HG02885 (cell line): ENCODE measurements around the gene SFT2D3.

ENCODE experiments used
- ATAC-seq: cut with Tn5 transposase; IDR thresholded peaks from one replicate; pipeline ENCODE4 v1.9.1; 2021; ENCODE audit warnings: mild to moderate bottlenecking; ENCODE audit not compliant: unreplicated experiment, poor library complexity

SFT2D3 gene

DNA sequence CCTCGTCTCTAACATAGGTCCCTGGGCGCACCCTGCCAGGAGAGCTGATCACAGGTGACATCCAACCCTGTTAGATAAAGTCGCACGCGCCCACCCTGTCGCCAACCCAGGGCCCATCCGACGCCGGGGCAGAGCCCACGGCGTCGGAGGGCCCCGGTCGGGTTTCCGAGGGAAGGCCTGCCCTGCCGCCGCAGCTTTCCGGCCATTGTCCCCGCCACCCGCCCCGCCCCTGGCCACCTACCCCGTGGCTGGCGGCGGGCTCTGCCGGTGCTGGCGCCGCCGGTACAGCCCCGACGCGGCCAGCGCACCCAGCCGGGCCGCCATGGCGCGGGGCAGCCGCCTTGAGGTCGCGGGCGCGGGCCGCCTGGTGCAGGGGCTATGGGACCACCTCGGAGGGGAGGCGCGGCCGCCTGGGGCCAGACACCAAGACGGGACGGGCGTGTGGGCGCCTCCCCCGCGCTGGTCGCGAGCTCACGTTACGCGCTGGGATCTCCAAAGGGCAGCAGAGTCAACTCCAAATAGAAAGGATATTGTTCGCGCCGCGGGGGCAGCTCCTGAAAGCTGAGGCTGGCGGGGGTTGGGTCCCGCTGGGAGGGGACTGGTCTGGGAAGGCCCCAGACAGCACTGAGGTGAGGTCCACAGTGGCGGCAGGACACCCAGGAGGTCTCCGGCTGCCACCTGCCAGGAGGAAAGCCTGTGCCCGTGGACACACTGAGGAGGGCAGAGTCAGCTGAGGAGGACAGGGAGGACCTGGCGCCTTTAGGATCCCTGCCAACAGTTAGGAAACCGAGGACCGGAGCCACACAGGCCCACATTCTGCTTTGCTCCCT lies 37.0 kb upstream of the SFT2D3 start:
- no peak for ATAC-seq

DNA sequence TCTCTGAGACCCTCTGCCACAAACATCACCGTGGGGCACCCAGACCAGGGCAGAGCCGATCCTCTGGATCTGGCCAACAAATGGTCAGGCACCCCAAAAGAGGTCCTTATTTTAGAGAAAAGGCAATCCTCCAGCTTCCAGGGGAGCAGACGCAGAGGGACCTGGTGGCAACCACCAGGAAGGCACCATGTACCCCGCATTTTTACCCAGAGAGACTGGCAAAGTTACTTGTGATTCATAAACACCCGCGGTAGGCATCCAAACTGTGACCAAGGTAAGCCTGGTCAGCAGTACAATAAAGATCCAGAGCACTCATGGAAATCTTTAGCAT lies 36.4 kb upstream of the SFT2D3 start:
- no peak for ATAC-seq

DNA sequence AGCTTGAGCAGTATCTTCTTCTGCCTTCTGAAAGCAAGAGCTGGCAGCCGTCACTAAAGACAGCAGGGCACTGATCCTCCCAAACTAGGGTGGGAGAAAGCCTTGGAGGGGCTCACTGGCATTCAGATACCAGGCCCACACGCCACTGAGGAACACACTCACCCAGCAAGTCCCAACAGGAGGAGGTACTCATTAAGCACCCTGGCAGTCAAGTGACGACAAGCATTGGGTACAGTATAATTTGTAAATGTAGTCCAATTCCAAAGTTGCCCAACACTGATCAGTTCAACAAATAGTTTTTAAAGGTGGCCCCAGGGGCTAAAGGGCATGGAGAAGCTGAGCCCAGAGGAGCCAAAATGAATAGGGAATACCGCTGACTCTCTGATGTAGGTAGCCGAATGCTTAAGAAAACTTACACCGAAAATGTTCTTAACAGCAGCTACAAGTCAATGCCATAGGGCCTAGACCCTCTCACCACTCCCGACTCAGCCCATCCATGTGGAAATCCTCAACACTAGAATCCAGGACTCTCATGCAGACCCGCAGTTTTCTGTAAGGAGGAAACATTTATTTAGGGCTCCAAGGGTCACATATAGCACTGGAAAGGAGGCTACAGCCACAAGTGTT lies 35.9 kb upstream of the SFT2D3 start:
- ATAC-seq: no peak

DNA sequence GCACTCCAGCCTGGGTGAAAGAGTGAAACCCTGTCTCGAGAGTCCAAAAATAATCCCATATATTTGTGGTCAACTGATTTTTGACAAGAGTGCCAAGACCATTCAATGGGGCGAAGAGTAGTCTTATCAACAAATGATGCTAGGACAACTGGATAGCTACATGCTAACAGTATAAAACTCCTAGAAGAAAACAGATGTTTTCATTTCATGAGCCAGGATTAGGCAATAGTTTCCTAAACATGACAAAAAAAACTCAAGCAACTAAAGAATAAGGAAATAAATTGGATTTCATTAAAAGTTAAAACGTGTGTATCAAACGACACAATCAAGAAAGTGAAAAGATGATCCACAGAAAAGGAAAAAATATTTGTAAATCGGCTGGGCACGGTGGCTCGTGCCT lies 32.2 kb upstream of the SFT2D3 start:
- ATAC-seq: no peak

DNA sequence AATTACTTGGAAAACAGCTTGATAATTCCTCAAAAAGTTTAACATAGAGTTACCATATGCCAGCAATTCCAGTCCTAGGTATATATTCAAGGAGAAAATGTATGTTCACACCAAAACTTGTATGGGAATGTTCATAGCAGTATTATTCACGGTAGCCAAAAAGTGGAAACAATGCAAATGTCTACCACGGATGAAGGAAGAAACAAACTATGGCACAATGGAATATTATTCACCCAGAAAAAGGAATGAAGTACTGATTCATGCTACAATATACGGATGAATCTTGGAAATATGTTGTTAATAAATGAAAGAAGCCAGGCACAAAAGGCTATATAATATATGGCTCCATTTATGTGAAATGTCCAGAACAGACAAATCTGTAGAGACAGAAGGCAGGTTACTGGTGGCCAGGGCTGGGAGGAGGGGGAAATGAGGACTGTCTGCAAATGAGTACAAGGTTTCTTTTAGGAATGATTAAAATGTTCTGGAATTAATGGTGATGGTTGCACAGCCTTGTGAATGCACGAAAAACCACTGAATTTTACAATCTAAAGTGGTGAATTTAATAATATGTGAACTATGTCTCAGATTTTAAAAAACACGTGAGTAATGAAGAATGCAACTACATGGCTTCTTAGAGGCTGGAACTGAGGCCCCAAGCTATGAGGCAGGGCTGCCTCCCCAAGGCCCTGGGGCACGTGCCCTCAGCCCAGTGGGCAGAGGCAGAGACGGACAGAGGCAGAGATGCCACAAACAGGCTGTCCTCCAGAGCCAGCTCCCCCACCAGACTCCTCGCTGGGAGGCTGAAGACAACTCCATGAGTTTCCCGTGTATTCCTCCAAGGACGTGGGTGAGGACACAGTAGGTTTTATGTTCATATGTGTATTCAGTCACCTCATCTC lies 31.0 kb upstream of the SFT2D3 start:
- no peak for ATAC-seq

DNA sequence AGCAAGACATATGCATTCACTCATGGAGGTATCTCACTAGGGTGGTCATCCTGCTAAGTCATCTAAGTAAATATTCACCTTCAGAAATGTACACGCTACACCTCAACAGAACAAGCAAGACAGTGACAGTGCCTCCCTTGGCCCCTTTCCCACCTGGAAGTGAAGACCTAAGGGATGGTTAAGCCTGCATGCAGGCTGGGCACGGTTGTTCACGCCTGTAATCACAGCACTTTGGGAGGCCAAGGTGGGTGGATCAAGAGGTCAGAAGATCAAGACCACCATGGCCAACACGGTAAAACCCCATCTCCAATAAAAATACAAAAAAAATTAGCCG lies 30.4 kb upstream of the SFT2D3 start:
- no peak for ATAC-seq

DNA sequence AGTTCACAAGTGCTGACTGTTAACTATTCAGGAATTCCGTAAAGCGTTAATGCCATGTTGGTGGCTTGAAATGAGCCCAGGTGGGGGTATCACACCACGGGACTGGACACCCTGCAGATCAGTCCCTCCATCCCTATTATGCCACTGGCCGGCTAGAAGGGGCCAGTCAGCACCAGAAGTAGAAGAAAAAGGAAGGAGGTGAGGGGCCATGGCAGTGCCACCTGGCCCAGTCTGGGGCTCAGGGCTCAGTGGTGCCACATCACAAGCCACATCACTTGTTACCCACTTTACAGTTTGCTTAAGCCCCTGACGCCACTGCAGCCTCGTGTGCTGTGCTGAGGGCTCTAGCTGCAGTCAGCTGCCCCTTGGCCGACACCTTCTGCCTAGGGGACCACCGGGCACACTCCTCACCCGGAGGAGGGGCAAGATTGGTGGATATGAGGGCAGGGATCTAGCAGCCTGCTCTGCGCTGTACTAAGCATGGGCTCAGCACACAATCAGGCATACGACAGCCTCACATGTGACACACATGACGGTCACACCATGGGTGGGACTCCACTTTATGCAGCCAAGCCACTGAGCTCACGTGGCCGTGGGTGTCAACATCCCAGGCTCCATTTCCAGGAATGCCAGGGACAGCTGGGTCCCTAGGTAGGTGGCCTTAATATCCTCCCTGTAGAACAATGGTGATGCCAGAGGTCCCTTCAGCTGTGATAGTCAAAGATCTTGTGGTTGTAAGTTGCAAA lies 29.6 kb upstream of the SFT2D3 start:
- ATAC-seq: no peak

DNA sequence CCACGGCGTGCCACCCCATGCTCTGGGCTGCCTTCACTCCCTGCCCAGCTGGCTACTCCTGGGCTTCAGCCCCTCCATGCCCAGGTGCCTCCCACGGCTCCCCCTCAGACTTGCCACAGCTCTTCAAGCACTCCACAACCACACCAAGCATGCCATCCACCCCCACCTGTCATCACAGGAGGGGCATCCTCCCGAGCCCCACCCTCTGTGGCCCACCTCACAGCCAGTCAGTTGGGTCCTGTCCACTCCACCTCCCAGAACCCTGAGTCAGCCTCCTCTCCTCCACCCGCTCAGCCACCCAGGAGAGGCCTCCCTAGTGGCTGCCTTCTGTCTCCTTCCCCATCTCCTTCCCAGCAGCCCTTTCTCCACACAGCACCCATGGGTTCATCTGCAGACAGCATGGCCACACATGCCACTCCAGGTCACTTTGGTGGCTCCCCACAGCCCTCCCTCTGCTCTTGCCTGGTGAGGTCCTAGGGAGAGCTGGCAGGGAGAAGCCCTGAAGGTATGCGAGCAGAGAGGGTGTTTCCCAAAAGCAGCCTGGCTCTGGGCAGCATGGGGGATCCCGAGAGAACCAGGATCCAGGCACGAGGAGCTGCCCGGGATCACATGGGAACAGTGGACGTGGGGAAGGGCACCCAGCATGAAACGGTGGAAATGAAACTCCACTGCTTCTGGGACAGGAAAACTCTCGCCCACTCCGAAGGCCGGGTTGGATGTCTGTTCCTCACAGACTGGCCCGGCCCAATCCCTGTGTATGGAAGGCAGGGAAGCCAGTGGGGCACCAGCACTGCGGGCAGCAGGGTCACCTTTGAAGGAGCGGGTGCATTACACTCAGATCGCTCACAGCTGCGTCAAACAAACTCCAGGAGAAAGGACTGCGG lies 28.7 kb upstream of the SFT2D3 start:
- no peak for ATAC-seq

DNA sequence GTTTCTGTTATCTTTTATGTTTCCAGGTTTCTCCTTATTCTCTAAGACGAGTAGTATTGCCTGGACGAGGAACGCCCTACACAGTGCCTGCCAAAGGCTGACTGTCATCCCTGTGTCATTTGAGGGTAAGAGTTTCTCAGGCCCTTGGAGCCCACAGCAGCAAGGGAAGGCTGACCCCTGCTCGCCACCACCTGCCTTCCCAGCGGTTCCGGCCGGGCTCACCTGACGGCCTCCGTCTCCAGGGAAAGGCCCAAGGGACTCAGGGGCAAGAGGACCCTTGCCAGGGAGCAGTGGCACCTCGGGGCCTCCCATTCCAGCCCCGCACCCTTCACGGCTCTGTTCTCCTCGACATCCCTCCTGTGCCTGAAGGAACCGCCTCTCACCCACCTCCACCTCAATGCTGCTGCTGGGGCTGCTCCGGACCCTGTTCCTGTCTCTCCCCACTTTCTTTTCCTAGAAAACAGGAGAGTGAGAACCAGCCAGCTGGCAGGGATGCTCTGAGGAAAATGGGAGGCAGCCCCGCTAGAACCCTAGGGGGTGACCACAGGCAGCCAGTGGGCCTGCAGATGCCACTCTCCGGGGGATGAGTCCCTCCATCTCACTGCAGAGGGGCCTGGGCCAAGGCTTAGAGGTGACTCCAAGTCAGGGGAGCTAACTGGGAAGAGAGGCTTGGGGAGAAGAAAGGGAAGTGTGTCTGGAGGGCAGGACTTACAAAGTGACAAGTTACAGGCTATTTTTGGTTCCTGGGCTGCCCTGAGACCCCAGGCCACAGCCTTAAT lies 27.8 kb upstream of the SFT2D3 start:
- no peak for ATAC-seq

DNA sequence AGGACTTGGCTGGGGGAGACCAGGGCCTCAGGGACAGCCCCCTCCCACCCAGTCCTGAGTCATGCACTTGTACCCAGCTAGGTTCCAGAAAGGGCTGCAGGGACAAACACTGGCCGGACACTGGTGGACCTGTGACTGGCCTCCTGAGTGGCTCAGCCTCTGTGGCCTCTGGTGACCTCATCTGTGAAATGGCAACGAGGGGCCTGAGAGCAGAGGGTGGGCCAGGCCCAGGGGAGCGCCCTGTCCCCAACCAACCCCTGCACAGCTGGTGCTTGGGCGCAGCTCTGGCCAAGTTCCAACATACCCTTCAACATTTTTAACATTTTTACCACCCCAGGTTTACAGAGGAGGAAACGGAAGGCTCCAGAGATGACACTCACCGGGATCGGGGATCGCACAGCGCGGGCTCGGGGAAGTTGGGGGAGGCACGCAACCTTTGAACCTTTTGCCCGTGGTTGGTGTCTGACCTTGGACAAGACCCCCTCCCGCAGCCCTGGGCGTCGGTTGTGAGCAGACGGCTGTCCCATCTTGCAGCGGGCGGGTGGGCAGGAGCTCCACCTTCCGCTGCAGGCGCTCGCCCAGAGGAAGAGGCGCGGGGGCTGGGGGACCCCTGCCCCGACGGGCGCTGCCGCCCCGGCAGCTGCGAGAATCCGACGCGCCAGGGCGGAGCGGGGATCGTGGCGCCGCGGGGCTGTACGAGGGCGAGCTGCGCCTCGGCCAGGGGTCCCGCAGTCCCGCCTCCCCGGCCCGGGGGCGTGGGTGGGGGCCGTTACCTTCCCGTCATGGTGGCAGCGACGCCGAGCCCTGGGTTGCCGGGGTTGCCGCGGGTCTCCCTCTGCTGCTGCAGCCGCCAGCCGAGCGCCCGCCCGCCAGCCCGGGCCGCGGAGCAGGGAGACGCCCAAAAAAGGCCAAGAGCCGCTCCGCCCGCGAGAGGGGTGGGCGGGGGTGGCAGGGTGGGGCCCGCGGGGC lies 26.8 kb upstream of the SFT2D3 start:
- no peak for ATAC-seq

DNA sequence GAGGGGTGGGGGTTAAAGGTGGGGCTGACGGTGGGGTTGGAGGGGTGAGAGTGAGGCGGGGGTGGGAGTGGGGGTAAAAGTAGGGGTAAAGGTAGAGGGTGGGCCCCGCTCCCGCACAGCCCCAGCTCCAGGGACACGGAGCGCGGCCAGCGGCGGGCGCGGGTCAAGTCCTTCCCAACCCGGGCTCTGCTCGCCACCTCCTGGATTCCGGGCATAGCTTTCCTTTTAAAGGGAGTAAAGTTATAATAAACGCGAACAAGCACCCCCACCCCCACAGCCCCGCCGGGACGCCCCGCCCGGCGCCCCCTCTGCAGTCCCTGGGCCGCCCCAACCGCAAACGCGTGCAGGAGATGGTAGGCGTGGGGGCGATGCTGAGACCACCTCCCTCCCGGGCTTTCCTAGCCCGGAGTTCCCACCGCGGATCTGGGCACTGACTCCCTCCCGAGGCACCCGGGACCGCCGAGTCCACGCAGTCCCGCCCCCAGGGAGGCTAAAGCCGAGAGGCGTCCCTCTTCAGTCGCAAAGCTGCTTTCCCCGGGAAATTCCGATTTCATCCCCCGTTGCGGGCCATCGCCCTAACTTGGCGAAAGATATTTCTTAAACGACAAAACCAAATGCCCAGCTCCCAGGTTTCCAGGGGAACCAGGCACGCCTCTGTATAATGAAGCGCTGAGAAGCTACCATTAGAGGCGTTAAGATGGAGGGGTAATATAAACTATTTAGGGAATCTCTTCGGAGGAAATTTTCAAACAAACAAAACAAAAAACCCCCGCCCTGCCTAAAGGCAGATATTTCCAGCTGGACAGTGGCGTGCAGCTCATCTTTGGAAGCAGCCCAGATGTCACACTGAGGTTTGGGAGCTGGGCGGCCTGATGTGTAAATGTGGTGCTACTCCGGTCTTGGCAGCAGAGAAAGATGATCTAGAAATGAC lies 25.7 kb upstream of the SFT2D3 start, which contains the start of gene LIMS2:
Gene LIMS2 (minus strand): TSS at position 200 of the 931 bp plus-strand sequence. CDS start 506 bp downstream, outside the sequence.
- ATAC-seq: no peak

DNA sequence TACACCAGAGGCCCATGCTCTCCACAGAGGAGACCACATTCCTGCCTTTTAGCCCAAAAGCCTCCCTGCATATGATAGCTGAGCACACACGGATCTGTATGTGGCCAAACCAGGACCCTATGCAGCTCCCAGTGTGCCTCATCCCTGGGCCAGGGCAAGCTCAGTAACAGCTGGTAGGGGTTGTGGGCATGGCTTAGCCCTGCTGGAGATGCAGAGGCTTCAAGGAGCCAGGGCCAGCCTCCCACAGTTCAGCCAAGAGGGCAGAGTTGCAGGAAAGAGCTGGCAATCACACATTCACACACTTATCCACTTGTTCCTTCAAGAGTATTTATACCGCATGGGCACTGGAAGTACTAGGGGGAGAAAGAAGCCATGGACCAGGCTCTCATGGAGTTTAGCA lies 24.4 kb upstream of the SFT2D3 start:
- ATAC-seq: no peak

DNA sequence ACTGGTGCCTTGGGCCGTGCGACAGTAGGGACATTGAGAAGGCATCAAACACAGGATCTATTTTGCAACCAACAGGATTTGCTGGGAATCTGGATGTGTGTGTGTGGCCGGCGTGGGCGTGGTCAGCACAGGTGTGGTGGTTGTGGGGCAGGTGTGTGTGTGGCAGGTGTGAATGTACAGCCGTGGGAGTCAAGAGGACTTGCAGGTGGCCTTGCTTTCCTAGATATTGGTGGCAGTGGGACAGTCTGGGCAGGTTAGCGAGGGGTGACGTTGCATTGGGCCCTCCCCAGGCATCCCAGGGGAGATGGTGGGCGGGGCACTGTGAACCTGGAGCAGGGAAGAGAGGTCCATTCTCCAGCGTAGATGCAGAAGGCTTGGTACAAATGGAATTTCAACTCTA lies 22.8 kb upstream of the SFT2D3 start:
- ATAC-seq: no peak

DNA sequence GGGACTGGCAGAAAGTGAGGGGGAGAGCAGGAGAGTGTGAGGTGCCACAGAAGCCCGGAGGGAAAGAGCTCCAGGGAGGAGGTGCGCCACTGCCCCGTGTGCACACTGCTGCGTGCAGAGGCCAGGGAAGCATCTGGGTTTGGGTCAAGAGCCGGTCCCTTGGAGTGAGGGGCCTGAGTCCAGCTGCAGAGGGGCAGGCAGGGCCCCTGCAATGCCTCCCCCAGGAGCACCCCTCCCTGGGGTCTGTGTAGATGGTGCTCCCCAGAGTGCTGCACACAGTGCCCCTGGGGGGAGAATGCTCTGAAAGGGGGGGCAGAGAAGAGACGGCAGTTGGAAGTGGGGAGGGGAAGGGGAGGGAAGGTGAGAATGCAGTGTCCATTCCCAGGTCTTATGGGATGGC lies 22.3 kb upstream of the SFT2D3 start:
- ATAC-seq: no peak

DNA sequence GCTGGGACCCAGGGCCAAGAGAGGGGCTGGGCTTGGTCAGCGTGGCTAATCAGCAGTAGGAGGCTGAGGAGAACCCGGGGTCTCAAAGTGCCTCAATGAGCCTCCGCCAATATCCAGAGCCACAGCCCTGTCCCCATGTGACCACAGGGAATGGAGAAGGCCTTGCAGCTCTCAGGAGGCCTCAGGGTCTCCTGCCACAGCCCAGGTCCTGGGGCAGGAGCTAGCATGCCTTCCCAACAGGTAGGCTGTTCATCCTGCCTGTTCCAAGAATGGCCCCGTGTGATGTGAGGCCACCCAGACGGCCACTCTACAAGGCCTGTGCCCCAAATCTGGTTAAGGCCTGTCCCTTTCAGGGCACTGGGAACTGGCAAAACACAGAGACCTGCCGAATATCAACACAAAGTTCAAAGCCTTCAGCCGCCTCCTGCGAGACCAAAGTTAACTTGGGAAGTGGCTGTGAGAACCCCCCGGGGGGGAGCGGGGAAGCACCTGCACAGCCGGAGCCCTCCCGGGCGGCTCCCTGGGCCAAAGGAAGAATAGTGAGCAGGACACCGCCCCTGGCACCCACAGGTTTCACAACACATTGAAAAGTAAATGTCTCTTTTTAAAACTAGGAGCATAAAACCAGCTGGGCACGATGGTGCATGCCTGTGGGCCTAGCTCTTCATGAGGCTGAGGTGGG lies 21.5 kb upstream of the SFT2D3 start:
- no peak for ATAC-seq

DNA sequence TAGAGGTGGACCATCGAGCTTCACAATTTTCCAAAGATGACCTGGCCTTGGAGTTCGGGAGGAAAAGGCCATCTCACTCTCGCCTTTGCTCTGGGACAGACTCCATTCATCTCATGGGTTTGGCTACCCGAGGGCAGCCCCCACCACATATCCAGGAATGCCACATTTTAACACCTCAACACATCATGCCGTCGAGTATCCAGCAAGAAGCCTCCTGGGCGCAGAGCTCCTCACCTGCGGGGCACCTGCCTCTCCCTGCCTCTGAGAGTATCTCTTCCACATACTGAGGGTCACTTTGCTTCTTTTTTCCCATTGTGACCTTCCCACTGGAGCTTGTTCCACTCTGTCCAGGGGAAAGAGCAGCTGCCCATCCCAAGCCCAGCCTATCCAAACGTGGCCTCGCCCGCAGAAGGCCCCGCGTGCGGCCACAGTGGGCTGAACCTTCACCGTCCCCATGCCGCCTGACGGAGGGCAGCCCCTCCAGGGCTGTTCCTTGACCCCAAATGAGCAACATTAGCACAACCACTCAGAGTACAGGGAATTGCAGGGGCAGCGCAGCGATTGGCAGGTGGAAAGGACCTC lies 20.5 kb upstream of the SFT2D3 start:
- ATAC-seq: no peak
